HG02759 (cell line): ENCODE results near the gene OR11G2.
"Not testable (repeated sequence)": the region's sequence is repeated elsewhere in the genome, so short reads cannot be mapped to it uniquely, and the experiment has no call there.

ENCODE experiments used
- ATAC-seq: cut with Tn5 transposase; IDR thresholded peaks from one replicate; pipeline ENCODE4 v1.9.1; 2021; ENCODE audit warnings: mild to moderate bottlenecking, moderate library complexity; ENCODE audit not compliant: unreplicated experiment

The OR11G2 gene

GRCh38 chr14:20190596-20190995, at the start of gene OR11G2:
Gene OR11G2, plus strand, starts transcription at chr14:20190896. Its CDS starts 6,542 bp downstream, at chr14:20197438.
- ATAC-seq: no peak

DNA sequence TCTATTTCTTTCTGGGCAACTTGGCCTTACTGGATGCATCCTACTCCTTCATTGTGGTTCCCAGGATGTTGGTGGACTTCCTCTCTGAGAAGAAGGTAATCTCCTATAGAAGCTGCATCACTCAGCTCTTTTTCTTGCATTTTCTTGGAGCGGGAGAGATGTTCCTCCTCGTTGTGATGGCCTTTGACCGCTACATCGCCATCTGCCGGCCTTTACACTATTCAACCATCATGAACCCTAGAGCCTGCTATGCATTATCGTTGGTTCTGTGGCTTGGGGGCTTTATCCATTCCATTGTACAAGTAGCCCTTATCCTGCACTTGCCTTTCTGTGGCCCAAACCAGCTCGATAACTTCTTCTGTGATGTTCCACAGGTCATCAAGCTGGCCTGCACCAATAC, 46.8 kb upstream of the OR11G2 start:
- ATAC-seq: no peak

DNA sequence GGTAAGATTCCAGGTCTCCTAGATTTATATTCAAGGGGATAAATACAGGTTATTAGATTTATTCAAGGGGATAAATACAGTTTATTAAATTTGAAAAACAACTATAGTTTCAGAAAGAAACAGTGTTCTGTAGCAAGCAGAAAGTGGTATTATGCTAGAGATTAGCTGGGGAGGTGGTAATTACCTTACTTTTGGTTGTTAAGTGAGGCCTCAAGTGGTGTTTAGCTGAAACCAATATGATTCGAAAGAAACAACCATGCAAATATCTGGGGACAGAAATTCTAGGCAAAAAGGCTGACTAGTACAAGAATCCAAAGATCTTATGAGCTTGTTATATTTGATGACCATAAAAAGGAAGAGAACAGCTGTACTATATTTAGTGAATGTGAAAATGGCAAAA, 45.9 kb upstream of the OR11G2 start:
- ATAC-seq: no peak

DNA sequence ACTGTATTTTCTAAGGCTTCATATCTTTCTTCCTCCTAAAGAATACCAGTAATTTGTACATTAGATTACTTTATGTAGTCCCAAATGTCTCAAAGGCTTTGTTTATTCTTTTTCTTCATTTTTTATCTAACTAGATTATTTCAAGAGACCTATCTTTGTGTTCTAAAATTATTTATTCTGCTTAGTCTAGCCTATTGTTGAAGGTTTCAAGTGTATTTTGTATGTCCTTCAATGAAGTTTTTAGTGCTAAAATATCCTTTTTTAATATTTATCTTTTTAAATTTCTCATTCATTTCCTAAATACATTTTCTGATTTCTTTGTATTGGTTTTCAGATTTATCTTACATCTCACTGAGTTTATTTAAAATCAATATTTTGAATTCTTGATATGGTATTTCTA, 26.2 kb upstream of the OR11G2 start:
- no peak for ATAC-seq

GRCh38 chr14:20167091-20167490, 23.6 kb upstream of the OR11G2 start:
- no peak for ATAC-seq

- ATAC-seq: not testable (repeated sequence)
Measured at GRCh38 chr14:20169852-20170251, 20.8 kb upstream of the OR11G2 start.

- not testable (repeated sequence) for ATAC-seq
Measured at GRCh38 chr14:20174205-20174604, 16.5 kb upstream of the OR11G2 start.

GRCh38 chr14:20176330-20176729, 14.4 kb upstream of the OR11G2 start:
- ATAC-seq: no peak

GRCh38 chr14:20177433-20177974, 13.2 kb upstream of the OR11G2 start:
- ATAC-seq: no peak

GRCh38 chr14:20179218-20179617, 11.5 kb upstream of the OR11G2 start:
- ATAC-seq: no peak

GRCh38 chr14:20179880-20180279, 10.8 kb upstream of the OR11G2 start:
- no peak for ATAC-seq

DNA sequence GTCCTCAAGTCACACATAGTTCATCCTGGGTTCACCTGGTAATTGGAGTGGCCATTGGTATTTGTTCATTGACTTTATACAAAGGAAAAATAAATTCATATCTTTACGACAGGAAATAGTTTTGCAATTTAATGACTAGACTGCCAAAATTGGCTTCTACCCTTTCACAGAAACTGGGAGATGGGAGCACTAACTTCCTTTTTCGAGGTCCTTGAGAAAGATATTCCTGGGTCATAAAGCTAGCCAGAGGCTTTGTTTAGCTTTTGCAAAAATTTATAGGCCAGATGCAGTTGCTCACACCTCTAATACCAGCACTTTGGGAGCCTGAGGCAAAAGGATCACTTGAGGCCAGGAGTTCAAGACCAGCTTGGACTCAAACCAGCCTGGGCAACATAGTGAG, 10.2 kb upstream of the OR11G2 start:
- no peak for ATAC-seq

GRCh38 chr14:20184181-20184580, 6.5 kb upstream of the OR11G2 start:
- ATAC-seq: no peak

- ATAC-seq: no peak
Measured at GRCh38 chr14:20191396-20191795, 700 bp downstream of the OR11G2 start.

GRCh38 chr14:20194101-20194500, 3.4 kb downstream of the OR11G2 start:
- ATAC-seq: no peak

GRCh38 chr14:20195170-20195569, 4.5 kb downstream of the OR11G2 start:
- ATAC-seq: not testable (repeated sequence)

DNA sequence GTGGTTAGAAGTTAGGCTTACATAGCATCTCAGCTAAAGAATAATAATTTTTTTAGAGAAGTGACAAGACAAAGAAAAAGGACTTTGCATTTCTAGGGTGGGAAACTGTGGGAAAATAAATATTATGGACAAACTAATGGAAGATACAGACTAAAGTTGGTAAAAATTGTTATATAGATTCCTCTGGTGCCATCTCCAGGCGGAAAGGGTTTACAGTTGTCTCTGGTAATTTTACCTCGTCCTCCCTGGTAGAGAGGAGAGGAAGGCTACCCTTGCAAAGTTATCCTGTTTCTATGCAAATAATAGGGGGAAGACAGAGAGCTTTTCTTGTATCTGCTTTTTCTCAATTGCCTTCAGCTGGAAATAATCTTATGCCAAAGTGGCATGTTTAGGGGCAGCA, 5.2 kb downstream of the OR11G2 start:
- no peak for ATAC-seq

GRCh38 chr14:20197459-20197858, 6.8 kb downstream of the OR11G2 start:
- ATAC-seq: no peak

DNA sequence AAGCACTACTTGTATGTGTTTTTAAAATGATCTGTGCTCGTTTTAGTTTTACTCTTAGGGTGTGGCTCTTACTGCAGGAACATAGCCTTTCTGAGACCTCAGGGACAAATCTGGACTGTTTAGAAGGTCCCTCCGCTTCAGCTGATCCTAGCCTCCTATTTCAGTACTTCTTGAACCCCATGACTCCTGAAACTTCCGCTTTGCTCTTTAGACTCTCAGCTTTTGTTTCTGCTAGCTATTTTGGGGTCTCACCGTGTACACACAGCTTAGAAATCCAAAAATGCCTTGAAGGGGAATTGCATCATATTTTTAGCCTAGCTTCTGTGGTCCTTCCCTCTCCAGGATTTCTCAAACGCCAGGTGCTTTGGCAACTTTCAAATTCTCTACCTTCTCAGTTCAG, 8.3 kb downstream of the OR11G2 start:
- no peak for ATAC-seq

DNA sequence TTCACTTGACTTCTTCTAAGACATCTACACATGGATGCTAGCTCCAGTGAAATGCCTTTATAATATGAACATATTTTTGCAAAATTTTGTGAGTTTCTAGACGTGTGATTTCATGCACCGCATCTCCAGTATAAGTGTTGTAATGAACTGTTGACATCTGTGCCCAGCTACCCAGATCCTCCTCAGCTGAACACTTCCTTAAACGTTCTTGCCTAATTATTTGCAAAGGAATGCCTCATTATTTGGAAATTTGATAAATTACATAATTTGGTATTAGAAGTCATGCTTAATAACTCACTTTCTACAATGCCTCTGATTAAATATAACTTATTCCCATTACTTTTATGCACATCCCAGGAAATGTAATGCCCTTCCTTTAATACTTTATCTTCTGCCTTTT, 14.0 kb downstream of the OR11G2 start:
- ATAC-seq: no peak

GRCh38 chr14:20209595-20209994, 18.9 kb downstream of the OR11G2 start:
- no peak for ATAC-seq

- ATAC-seq: not testable (repeated sequence)
Measured at GRCh38 chr14:20212406-20212805, 21.7 kb downstream of the OR11G2 start.

DNA sequence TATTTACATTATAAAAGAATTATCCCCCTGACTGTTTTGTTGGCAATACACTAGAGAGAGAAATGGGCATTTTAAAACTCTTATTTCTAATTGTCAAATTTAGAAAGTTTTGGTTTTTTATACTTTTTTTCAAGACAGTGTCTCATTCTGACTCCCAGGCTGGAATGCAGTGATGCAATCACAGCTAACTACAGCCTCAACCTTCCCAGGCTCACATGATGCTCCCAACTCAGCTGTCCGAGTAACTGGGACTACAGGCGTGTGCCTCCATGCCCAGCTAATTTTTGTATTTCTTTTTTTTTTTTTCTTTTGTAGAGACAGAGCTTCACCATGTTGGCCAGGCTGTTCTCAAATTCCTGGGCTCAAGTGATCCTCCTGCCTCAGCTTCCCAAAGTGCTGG, 24.5 kb downstream of the OR11G2 start:
- no peak for ATAC-seq
